ENCODE results near the gene EDC4.
A peak's percentile ranks its signal among the peaks of the same experiment; 100 is the strongest.

DNA sequence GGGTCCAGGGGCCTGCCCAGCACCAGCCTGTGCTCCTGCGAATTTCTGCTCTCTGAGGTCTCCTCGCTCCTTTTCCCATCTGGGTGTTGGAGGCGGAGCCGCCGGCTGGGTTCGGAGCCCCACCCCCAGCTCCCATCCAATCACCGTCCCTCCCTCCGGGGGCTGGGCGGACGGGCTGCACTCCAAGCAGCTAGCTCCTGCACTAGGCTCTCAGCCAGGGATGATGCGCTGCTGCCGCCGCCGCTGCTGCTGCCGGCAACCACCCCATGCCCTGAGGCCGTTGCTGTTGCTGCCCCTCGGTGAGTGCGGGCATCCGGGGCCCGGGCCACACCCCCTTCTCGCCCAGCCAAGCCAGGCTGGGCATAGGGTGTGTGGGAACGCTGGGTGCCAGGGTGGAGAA, 11.8 kb downstream of the EDC4 start, which contains the start of gene NRN1L:
- TF ChIP-seq CTCF (IDR thresholded peaks at IDR 0.05 in 2 of 3, conservative IDR thresholded peaks at IDR 0.05 in 1 of 3; ENCODE audit: insufficient read depth in 2 of 3, low read depth in 1 of 3, low read length in 3 of 3) (no peak), RHOXF2B (CRISPR knock-in tag; conservative IDR thresholded peaks at IDR 0.05) (no peak), POLR2A (conservative IDR thresholded peaks at IDR 0.05) (peak; percentile 53; the same call in 1 of the 2 replicates), MECOM (CRISPR knock-in tag; IDR thresholded peaks at IDR 0.05) (no peak), CHD4 (IDR thresholded peaks at IDR 0.05; ENCODE audit: insufficient read depth, insufficient replicate concordance, low read depth, low read length, poor library complexity, severe bottlenecking) (no peak), ATF6 (CRISPR knock-in tag; IDR thresholded peaks at IDR 0.05) (no peak), CAMTA2 (CRISPR knock-in tag; conservative IDR thresholded peaks at IDR 0.05) (no peak), FUS (optimal IDR thresholded peaks at IDR 0.05; ENCODE audit: low read depth, low read length) (no peak), ELF4 (CRISPR knock-in tag; IDR thresholded peaks at IDR 0.05) (no peak), CREB1 (IDR thresholded peaks at IDR 0.05) (no peak), CREB1 (CRISPR knock-in tag; IDR thresholded peaks at IDR 0.05) (no peak), SUPT5H (IDR thresholded peaks at IDR 0.05) (peak; percentile 68)
